Dermis microvascular lymphatic vessel endothelial cell (primary cell): Measurements from ENCODE around the gene PPP4R1. TPM values are rescaled to one million over a fixed set of nuclear protein-coding genes. Genes with fewer than 3 reads are reported as not detected.
A peak's percentile ranks its signal among the peaks of the same experiment; 100 is the strongest.

Source experiments
- DNase-seq, 2 donors: peaks; one replicate each; pipeline versions ENCODE4 v3.0.0 to v3.0.0-alpha.2; 2010; ENCODE audit warnings: low read depth in 2 of 2
- total RNA-seq: library from RNA; depleted of rRNA; stranded (reverse); fragments of >200 nt; gene quantifications from 2 replicates; pipeline ENCODE4 v1.2.1, GENCODE V29; 2014

The PPP4R1 gene
- total RNA-seq, 1 donor from 2014 or later = 99.0 TPM

GRCh38 chr18:9516437-9517064 is 97.8 kb downstream of the PPP4R1 start:
- peak; percentile 26 to 53 for DNase-seq

GRCh38 chr18:9513971-9514512 is 100.3 kb downstream of the PPP4R1 start:
- no peak for DNase-seq

GRCh38 chr18:9508446-9509025 is 105.8 kb downstream of the PPP4R1 start:
- DNase-seq = no peak

GRCh38 chr18:9507565-9508088 is 106.7 kb downstream of the PPP4R1 start:
- DNase-seq = peak in 1 of 2 donors; percentile 7

GRCh38 chr18:9506046-9506792 is 108.1 kb downstream of the PPP4R1 start:
- DNase-seq = no peak

Other genes starting within 250 kb of the PPP4R1 start
- gene RALBP1, start 139.0 kb downstream of the PPP4R1 start, total RNA-seq = 54.2 and 69.5 TPM in 2 replicates
- 46.5 and 56.6 TPM in 2 replicates for gene RAB31, start 93.7 kb upstream of the PPP4R1 start, total RNA-seq